ENCODE results near the gene TPRKB. TPM values are rescaled to one million over a fixed set of nuclear protein-coding genes. Genes with fewer than 3 reads are reported as not detected.
"Not testable (repeated sequence)": the region's sequence is repeated elsewhere in the genome, so short reads cannot be mapped to it uniquely, and the experiment has no call there.

The TPRKB gene
- total and polyA plus RNA-seq, 2 experiments from 2014 or later: 20.1 to 57.2 TPM

- H3K27me3 ChIP-seq (replicated peaks; ENCODE audit: insufficient read depth): peaks cover 3% of the 10 kb centered on the region; the same call in 1 of the 2 replicates
- no peaks in the 10 kb centered on the region for H4K20me1 ChIP-seq (ENCODE audit: insufficient read depth)
- TF ChIP-seq EZH2phosphoT487 (IDR thresholded peaks at IDR 0.05; ENCODE audit: insufficient read depth, low read depth): no peak
- no peak for TF ChIP-seq EZH2 (IDR thresholded peaks at IDR 0.05; ENCODE audit: insufficient read depth, poor library complexity, severe bottlenecking)
- no peak overlapping the region for H3K4me2 ChIP-seq (ENCODE audit: unreplicated experiment)
- WGBS, 2 experiments (ENCODE audit: low coverage in 1 of 2, low lambda C conversion rate in 2 of 2, missing lambda C conversion rate in 2 of 2): 79 to 81% methylated on average over 3 of the region's 3 CpGs
- H3K4me1 ChIP-seq (ENCODE audit: insufficient read depth): no peaks in the 10 kb centered on the region
- H3F3A ChIP-seq (ENCODE audit: insufficient read depth): no peaks in the 10 kb centered on the region
- no peaks in the 10 kb centered on the region for H3K9me2 ChIP-seq (ENCODE audit: insufficient read depth)
- in situ Hi-C loops (cut with MboI): no loop called here
- H3K36me3 ChIP-seq (ENCODE audit: low read depth): no peaks in the 10 kb centered on the region
- H3K27ac ChIP-seq: no peak overlapping the region
- H3K9me3 ChIP-seq (ENCODE audit: low read depth): no peaks in the 10 kb centered on the region
- no peaks in the 10 kb centered on the region for H3K79me2 ChIP-seq (ENCODE audit: insufficient read depth)
- H3K9ac ChIP-seq: no peak overlapping the region
- DNase-seq: no peak
- H3K4me3 ChIP-seq: no peak overlapping the region
- H2AFZ ChIP-seq: no peak overlapping the region
Observed at GRCh38 chr2:73699437-73699836, 37.7 kb downstream of the TPRKB start.

GRCh38 chr2:73698101-73698500 lies 39.0 kb downstream of the TPRKB start:
- H3K79me2 ChIP-seq (ENCODE audit: insufficient read depth): no peaks in the 10 kb centered on the region
- H3K9ac ChIP-seq: no peak overlapping the region
- H3K36me3 ChIP-seq (ENCODE audit: low read depth): no peaks in the 10 kb centered on the region
- WGBS, 2 experiments (ENCODE audit: low coverage in 1 of 2, low lambda C conversion rate in 2 of 2, missing lambda C conversion rate in 2 of 2): 13 to 15% methylated on average over 1 of the region's 1 CpG
- H3K27ac ChIP-seq: no peak overlapping the region
- in situ Hi-C loops (cut with MboI): no loop called here
- no peak for DNase-seq
- H3K4me2 ChIP-seq (ENCODE audit: unreplicated experiment): no peak overlapping the region
- TF ChIP-seq EZH2phosphoT487 (IDR thresholded peaks at IDR 0.05; ENCODE audit: insufficient read depth, low read depth) (no peak), EZH2 (IDR thresholded peaks at IDR 0.05; ENCODE audit: insufficient read depth, poor library complexity, severe bottlenecking) (no peak)
- no peaks in the 10 kb centered on the region for H3K9me2 ChIP-seq (ENCODE audit: insufficient read depth)
- H3K4me1 ChIP-seq (ENCODE audit: insufficient read depth): no peaks in the 10 kb centered on the region
- no peak overlapping the region for H3K4me3 ChIP-seq
- H3K9me3 ChIP-seq (ENCODE audit: low read depth): no peaks in the 10 kb centered on the region
- H3F3A ChIP-seq (ENCODE audit: insufficient read depth): no peaks in the 10 kb centered on the region
- no peak overlapping the region for H2AFZ ChIP-seq
- H4K20me1 ChIP-seq (ENCODE audit: insufficient read depth): no peaks in the 10 kb centered on the region
- no peaks in the 10 kb centered on the region; the same call in 1 of the 2 replicates for H3K27me3 ChIP-seq (replicated peaks; ENCODE audit: insufficient read depth)

GRCh38 chr2:73697606-73698005 lies 39.5 kb downstream of the TPRKB start:
- no peak overlapping the region for H3K4me3 ChIP-seq
- DNase-seq: peak; percentile 14
- no peak overlapping the region for H3K4me2 ChIP-seq (ENCODE audit: unreplicated experiment)
- H3F3A ChIP-seq (ENCODE audit: insufficient read depth): no peaks in the 10 kb centered on the region
- no peaks in the 10 kb centered on the region for H3K79me2 ChIP-seq (ENCODE audit: insufficient read depth)
- H3K4me1 ChIP-seq (ENCODE audit: insufficient read depth): no peaks in the 10 kb centered on the region
- no peaks in the 10 kb centered on the region for H3K36me3 ChIP-seq (ENCODE audit: low read depth)
- in situ Hi-C loops (cut with MboI): no loop called here
- WGBS, 2 experiments (ENCODE audit: low coverage in 1 of 2, low lambda C conversion rate in 2 of 2, missing lambda C conversion rate in 2 of 2): 7 to 8% methylated on average over 3 of the region's 3 CpGs
- H2AFZ ChIP-seq: no peak overlapping the region
- H3K9me3 ChIP-seq (ENCODE audit: low read depth): no peaks in the 10 kb centered on the region
- H3K27me3 ChIP-seq (replicated peaks; ENCODE audit: insufficient read depth): no peaks in the 10 kb centered on the region; the same call in 1 of the 2 replicates
- no peak overlapping the region for H3K27ac ChIP-seq
- H3K9me2 ChIP-seq (ENCODE audit: insufficient read depth): no peaks in the 10 kb centered on the region
- no peak overlapping the region for H3K9ac ChIP-seq
- TF ChIP-seq EZH2 (IDR thresholded peaks at IDR 0.05; ENCODE audit: insufficient read depth, poor library complexity, severe bottlenecking): no peak
- no peak for TF ChIP-seq EZH2phosphoT487 (IDR thresholded peaks at IDR 0.05; ENCODE audit: insufficient read depth, low read depth)
- H4K20me1 ChIP-seq (ENCODE audit: insufficient read depth): no peaks in the 10 kb centered on the region

GRCh38 chr2:73696985-73697384 lies 40.2 kb downstream of the TPRKB start:
- H3K4me3 ChIP-seq; H3K36me3 ChIP-seq (ENCODE audit: low read depth); H3F3A ChIP-seq (ENCODE audit: insufficient read depth); H3K79me2 ChIP-seq (ENCODE audit: insufficient read depth); H2AFZ ChIP-seq; in situ Hi-C loops (cut with MboI); H3K9me2 ChIP-seq (ENCODE audit: insufficient read depth); H3K9me3 ChIP-seq (ENCODE audit: low read depth); H4K20me1 ChIP-seq (ENCODE audit: insufficient read depth); H3K9ac ChIP-seq; H3K4me2 ChIP-seq (ENCODE audit: unreplicated experiment); DNase-seq; H3K27ac ChIP-seq; H3K27me3 ChIP-seq (replicated peaks; ENCODE audit: insufficient read depth); H3K4me1 ChIP-seq (ENCODE audit: insufficient read depth): not testable (repeated sequence)
- 52 to 54% methylated on average over 1 of the region's 1 CpG for WGBS, 2 experiments (ENCODE audit: low coverage in 1 of 2, low lambda C conversion rate in 2 of 2, missing lambda C conversion rate in 2 of 2)

GRCh38 chr2:73696521-73696920 lies 40.6 kb downstream of the TPRKB start:
- H3K4me2 ChIP-seq (ENCODE audit: unreplicated experiment); H3K4me1 ChIP-seq (ENCODE audit: insufficient read depth); H4K20me1 ChIP-seq (ENCODE audit: insufficient read depth); H3F3A ChIP-seq (ENCODE audit: insufficient read depth); H3K36me3 ChIP-seq (ENCODE audit: low read depth); H2AFZ ChIP-seq; H3K9me3 ChIP-seq (ENCODE audit: low read depth); H3K9me2 ChIP-seq (ENCODE audit: insufficient read depth); DNase-seq; H3K27me3 ChIP-seq (replicated peaks; ENCODE audit: insufficient read depth); H3K27ac ChIP-seq; H3K9ac ChIP-seq; H3K4me3 ChIP-seq; H3K79me2 ChIP-seq (ENCODE audit: insufficient read depth); in situ Hi-C loops (cut with MboI): not testable (repeated sequence)
- WGBS, 2 experiments (ENCODE audit: low coverage in 1 of 2, low lambda C conversion rate in 2 of 2, missing lambda C conversion rate in 2 of 2): 53 to 55% methylated on average over 3 of the region's 3 CpGs

GRCh38 chr2:73690372-73691088 lies 46.6 kb downstream of the TPRKB start:
- H3K9me3 ChIP-seq (ENCODE audit: low read depth); H3K4me1 ChIP-seq (ENCODE audit: insufficient read depth); H2AFZ ChIP-seq; H3K36me3 ChIP-seq (ENCODE audit: low read depth); H3K9me2 ChIP-seq (ENCODE audit: insufficient read depth); H3K27ac ChIP-seq; H3K4me2 ChIP-seq (ENCODE audit: unreplicated experiment); H3F3A ChIP-seq (ENCODE audit: insufficient read depth); H3K4me3 ChIP-seq; in situ Hi-C loops (cut with MboI); H4K20me1 ChIP-seq (ENCODE audit: insufficient read depth); H3K9ac ChIP-seq; H3K79me2 ChIP-seq (ENCODE audit: insufficient read depth); H3K27me3 ChIP-seq (replicated peaks; ENCODE audit: insufficient read depth): not testable (repeated sequence)
- peak; percentile 36 for DNase-seq
- 8 to 15% methylated on average over 2 to 3 of the region's 4 CpGs for WGBS, 2 experiments (ENCODE audit: low coverage in 1 of 2, low lambda C conversion rate in 2 of 2, missing lambda C conversion rate in 2 of 2)

- in situ Hi-C loops (cut with MboI); H3K9me2 ChIP-seq (ENCODE audit: insufficient read depth); H3K9me3 ChIP-seq (ENCODE audit: low read depth); H3K79me2 ChIP-seq (ENCODE audit: insufficient read depth); H3K4me2 ChIP-seq (ENCODE audit: unreplicated experiment); H3K9ac ChIP-seq; H3K27me3 ChIP-seq (replicated peaks; ENCODE audit: insufficient read depth); H3F3A ChIP-seq (ENCODE audit: insufficient read depth); H4K20me1 ChIP-seq (ENCODE audit: insufficient read depth); H3K4me3 ChIP-seq; H3K27ac ChIP-seq; H2AFZ ChIP-seq; H3K4me1 ChIP-seq (ENCODE audit: insufficient read depth); H3K36me3 ChIP-seq (ENCODE audit: low read depth): not testable (repeated sequence)
- DNase-seq: peak; percentile 8
- WGBS, 2 experiments (ENCODE audit: low coverage in 1 of 2, low lambda C conversion rate in 2 of 2, missing lambda C conversion rate in 2 of 2): 79 to 80% methylated on average over 5 of the region's 5 CpGs
Observed at GRCh38 chr2:73688494-73688893, 48.7 kb downstream of the TPRKB start.

Data from GM23248 (cell line).